Heart left ventricle (tissue), 16 donors: Measurements from ENCODE around the gene DYSF. TPM values are rescaled to one million over a fixed set of nuclear protein-coding genes. Genes with fewer than 3 reads are reported as not detected.
A peak's percentile ranks its signal among the peaks of the same experiment; 100 is the strongest.

Source experiments
- ATAC-seq, 4 donors: fragments of 200-7000 bp; cut with Tn5 transposase; one replicate each; pipeline ENCODE4 v1.9.1; 2020 to 2022; ENCODE audit warnings: moderate library complexity in 4 of 4, mild to moderate bottlenecking in 3 of 4, moderate number of reproducible peaks in 1 of 4
- DNase-seq, 5 donors: peaks; one replicate each; pipeline ENCODE4 v3.0.0-alpha.2; 2020
- H3K27ac ChIP-seq, 12 donors: fragments of 200-600 bp; sonication (generic) in 4 of 12; one replicate each; pipeline versions ENCODE4 v1.5.0 to v1.8.0; 2016 to 2022; ENCODE audit warnings: mild to moderate bottlenecking in 2 of 12
- H3K27me3 ChIP-seq, 9 donors: fragments of 200-600 bp; sonication (generic) in 2 of 9; one replicate each; pipeline versions ENCODE4 v1.5.1 to v1.8.0; 2016 to 2022; ENCODE audit warnings: mild to moderate bottlenecking in 3 of 9
- H3K36me3 ChIP-seq, 9 donors: fragments of 200-600 bp; sonication (generic) in 2 of 9; one replicate each; pipeline versions ENCODE4 v1.5.0 to v1.8.0; 2018 to 2022; ENCODE audit warnings: mild to moderate bottlenecking in 2 of 9
- H3K4me1 ChIP-seq, 12 donors: fragments of 200-600 bp; sonication (generic) in 4 of 12; one replicate each; pipeline versions ENCODE4 v1.5.0 to v1.8.0; 2016 to 2022; ENCODE audit warnings: mild to moderate bottlenecking in 3 of 12
- H3K4me3 ChIP-seq, 12 donors: fragments of 200-600 bp; sonication (generic) in 4 of 12; one replicate each; pipeline versions ENCODE4 v1.5.0 to v1.8.0; 2017 to 2022; ENCODE audit warnings: mild to moderate bottlenecking in 9 of 12, moderate library complexity in 4 of 12
- H3K9me3 ChIP-seq, 12 donors: fragments of 200-600 bp; sonication (generic) in 4 of 12; one replicate each; pipeline versions ENCODE4 v1.5.0 to v1.8.0; 2016 to 2022; ENCODE audit warnings: mild to moderate bottlenecking in 1 of 12
- POLR2A ChIP-seq, 2 donors: fragments of 450-650 bp; IDR thresholded peaks; one replicate each; pipeline ENCODE4 v1.6.1; 2017; ENCODE audit warnings: antibody characterized with exemption in 2 of 2, mild to moderate bottlenecking in 2 of 2, moderate library complexity in 2 of 2
- WGBS, 4 donors: extraction: QIAGEN DNeasy Blood & Tissue Kit in 2 of 4; methylation state at CpG; one replicate each; pipeline versions ENCODE4 v1.1.5 to v1.1.7; 2013 to 2018; 5-methylcytosine and 5-hydroxymethylcytosine counted together
- intact Hi-C, 10 donors: fragments of 100-400 bp; cut with DNase I; formaldehyde crosslinking; loops; one replicate each; pipeline versions ENCODE4 v1.11.1 to v1.14.2; 2022
- polyA plus RNA-seq, 2 donors: library from polyadenylated mRNA; stranded (reverse); fragments of 200-250 nt; gene quantifications; one replicate each; pipeline ENCODE4 v1.2.3, GENCODE V29; 2013
- total RNA-seq, 9 donors: library from RNA; depleted of rRNA in 2 of 9; stranded (reverse); fragments of >200 nt in 2 of 9; fragmentation: NEBNext Ultra II Directional in 3 of 9; extraction: Animal tissue kit (Norgen Biotek cat#: 25700) in 3 of 9; gene quantifications; one replicate each; pipeline versions ENCODE4 v1.1.0 to v1.2.4, GENCODE V29; 2016 to 2023
- TF ChIP-seq, protein P1 (sequence below), 12 donors: fragments of 200-600 bp; sonication (generic) in 4 of 12; IDR thresholded peaks; one replicate each; pipeline versions ENCODE4 v1.5.0 to v1.8.0; 2018 to 2022; ENCODE audit warnings: antibody characterized with exemption in 12 of 12, mild to moderate bottlenecking in 5 of 12
- donor health status: ischemic (EF 13 %, LVEDD 7.1; RV severe dilation, severe dysfunction).
- donor health status: healthy with polysubstance abuse.
- donor health status: DM: no; HTN: yes; CAD: no.
- donor health status: DM: no; HTN: no; CAD: no.
- donor health status: ischemic (EF 25% LVEDD 6.9; RV normal size, moderate dysfunction).
- donor health status: ischemic (EF 25% LVEDD 5.7; RV mildly dilated, moderate dysfunction).
- donor health status: healthy.
- donor health status: DM: yes; HTN: yes; CAD: no.
- donor health status: ischemic (EF 35%, LVEDD 5.7; RV mildly dilated, moderate dysfunction).
- donor health status: nonischemic (EF 11% LVEDD 7.7; RV severe dilation, severe dysfunction).
- donor health status: DM: yes; HTN: yes; CAD: no.
- donor health status: PGD.
- donor health status: ischemic (EF 29% LVEDD 5.4; RV normal size, mild dysfunction).
- donor health status: nonischemic (EF 23%, LVEDD 6.1; RV moderate dilation, normal function).

DYSF gene
- total and polyA plus RNA-seq, 11 donors, result 25.5 to 99.9 (median 78.6) TPM

DNA sequence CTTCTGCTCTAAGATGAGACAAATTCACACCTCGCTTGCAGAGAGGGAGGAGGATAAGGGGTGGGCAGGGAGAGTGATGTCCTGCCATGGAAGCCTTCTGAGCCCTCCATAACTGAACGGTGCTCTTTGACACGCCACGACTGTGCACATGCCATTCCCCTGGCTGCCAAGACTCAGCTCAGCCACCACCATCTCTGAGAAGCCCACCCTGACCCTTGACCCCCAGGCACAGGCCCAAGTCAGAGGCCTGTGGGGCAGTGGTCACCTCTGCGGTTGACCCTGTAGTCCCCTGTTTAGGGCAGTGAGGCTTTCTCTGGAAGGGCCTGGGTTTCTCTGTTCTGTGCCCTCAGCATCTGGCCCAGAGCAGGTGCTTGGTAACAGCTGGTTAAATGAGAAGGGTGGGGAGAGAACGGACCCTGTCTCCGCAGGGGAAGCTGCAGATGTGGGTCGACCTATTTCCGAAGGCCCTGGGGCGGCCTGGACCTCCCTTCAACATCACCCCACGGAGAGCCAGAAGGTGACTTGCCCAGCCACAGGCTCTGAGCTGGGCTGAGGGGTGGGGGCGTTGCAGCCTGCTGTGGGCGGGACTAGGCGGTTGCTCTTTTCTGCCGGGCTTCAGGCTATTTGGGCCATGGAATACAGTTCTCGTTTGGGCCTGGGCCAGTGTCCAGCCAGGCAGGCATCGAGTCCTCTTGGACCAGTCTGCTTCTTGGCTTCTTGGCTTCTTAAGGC lies 215.1 kb downstream of the DYSF start:
- TF ChIP-seq POLR2A (IDR thresholded peaks at IDR 0.05), result no peak
- TF ChIP-seq, protein P1, sequence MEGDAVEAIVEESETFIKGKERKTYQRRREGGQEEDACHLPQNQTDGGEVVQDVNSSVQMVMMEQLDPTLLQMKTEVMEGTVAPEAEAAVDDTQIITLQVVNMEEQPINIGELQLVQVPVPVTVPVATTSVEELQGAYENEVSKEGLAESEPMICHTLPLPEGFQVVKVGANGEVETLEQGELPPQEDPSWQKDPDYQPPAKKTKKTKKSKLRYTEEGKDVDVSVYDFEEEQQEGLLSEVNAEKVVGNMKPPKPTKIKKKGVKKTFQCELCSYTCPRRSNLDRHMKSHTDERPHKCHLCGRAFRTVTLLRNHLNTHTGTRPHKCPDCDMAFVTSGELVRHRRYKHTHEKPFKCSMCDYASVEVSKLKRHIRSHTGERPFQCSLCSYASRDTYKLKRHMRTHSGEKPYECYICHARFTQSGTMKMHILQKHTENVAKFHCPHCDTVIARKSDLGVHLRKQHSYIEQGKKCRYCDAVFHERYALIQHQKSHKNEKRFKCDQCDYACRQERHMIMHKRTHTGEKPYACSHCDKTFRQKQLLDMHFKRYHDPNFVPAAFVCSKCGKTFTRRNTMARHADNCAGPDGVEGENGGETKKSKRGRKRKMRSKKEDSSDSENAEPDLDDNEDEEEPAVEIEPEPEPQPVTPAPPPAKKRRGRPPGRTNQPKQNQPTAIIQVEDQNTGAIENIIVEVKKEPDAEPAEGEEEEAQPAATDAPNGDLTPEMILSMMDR (IDR thresholded peaks at IDR 0.05), result no peak
- H3K36me3 ChIP-seq, result peaks cover 0 to 72% (median 51%) of the 10 kb centered on the region in 9 donors
- peaks cover 0 to 4% (median 0%) of the 10 kb centered on the region in 12 donors for H3K4me1 ChIP-seq
- ATAC-seq (no peak), DNase-seq (peak in 1 of 5 donors; percentile 26)
- no peaks in the 10 kb centered on the region for H3K27me3 ChIP-seq
- no peak overlapping the region for H3K27ac ChIP-seq
- H3K4me3 ChIP-seq, result no peak overlapping the region
- H3K9me3 ChIP-seq, result no peaks in the 10 kb centered on the region
- intact Hi-C loops, result no loop called here
- WGBS, 4 donors, result 92 to 94% (median 94%) methylated on average over 16 to 17 of the region's 17 CpGs

DNA sequence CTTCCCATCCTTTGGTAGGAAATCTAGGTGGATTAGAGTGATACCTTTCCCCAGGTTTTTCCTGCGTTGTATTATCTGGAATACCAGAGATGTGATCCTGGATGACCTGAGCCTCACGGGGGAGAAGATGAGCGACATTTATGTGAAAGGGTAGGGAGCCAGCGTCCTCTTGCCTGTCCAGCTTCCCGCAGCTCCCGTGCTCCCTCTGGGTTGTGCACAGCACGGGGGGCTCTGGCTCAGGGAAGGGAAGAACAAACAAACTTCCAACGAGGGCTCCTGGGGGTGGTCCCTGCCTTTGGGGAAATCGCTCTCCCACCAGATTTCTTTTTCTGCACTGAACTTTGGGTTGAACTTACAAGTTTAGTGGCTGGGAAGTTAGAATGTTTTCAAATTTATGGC lies 215.7 kb downstream of the DYSF start:
- DNase-seq (no peak), ATAC-seq (no peak)
- H3K4me1 ChIP-seq, result peaks cover 0 to 4% (median 0%) of the 10 kb centered on the region in 12 donors
- peaks cover 0 to 75% (median 48%) of the 10 kb centered on the region in 9 donors for H3K36me3 ChIP-seq
- H3K9me3 ChIP-seq, result no peaks in the 10 kb centered on the region
- 89 to 95% (median 92%) methylated on average over 9 of the region's 9 CpGs for WGBS, 4 donors
- no peak overlapping the region for H3K27ac ChIP-seq
- TF ChIP-seq, protein P1 (IDR thresholded peaks at IDR 0.05), result no peak
- TF ChIP-seq POLR2A (IDR thresholded peaks at IDR 0.05), result no peak
- intact Hi-C loops, result no loop called here
- no peak overlapping the region for H3K4me3 ChIP-seq
- H3K27me3 ChIP-seq, result no peaks in the 10 kb centered on the region

DNA sequence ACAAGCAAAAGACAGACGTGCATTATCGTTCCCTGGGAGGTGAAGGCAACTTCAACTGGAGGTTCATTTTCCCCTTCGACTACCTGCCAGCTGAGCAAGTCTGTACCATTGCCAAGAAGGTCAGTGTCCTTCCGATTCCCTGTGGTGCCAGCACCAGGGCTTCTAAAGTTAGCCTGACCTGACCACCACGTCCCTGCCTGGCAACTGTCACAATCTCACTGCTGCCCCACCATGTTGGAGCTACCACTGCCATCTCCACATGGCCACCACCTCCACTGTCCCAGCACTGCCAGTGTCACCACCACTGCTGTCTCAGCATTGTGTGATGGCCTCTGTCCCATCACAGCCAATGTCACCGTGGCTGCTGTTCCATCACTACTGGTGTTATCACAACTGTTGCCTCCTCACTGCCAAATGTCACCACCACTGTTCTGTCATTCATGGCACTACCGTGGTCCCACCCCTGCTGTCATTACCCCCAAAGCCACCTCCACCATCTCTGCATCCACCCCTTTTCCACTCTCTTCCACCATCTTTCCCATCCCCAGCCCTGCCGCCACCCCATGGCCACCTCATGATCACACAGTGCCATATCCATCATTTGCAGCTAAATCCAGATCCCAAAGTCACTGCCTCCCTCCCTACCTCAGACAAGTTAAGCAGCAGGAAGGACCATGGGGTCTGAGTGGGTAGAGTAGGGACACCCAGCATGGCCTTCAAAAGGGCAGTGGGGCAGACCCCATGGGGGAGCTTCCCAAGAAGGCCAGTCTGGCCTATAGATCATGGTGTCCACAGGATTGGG lies 216.5 kb downstream of the DYSF start:
- 79 to 89% (median 84%) methylated on average over 8 of the region's 8 CpGs for WGBS, 4 donors
- intact Hi-C loops, result no loop called here
- TF ChIP-seq POLR2A (IDR thresholded peaks at IDR 0.05), result no peak
- TF ChIP-seq, protein P1 (IDR thresholded peaks at IDR 0.05), result no peak

DNA sequence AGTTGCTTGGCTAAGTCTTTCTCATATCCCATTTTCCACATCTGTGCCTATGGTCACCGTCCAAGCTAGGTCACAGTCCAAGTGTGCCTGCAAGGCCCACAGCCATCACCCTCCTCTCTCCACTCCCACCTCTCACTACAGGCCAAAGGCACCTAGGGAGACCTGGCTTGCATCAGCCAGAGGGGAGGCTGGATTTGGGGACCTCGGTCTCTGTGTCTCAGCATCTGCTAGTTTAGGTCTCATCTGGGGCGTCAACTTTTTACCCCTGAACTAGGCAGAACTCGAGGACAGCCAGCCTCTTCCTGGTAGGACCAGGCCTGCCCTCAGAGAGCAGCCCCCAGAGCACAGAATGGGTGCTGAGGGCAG lies 217.1 kb downstream of the DYSF start:
- no peak for ATAC-seq
- intact Hi-C loops, result no loop called here

More for the DNA sequence above, 216.5 kb downstream of the DYSF start:
- Histone ChIP-seq H3K27ac (no peak overlapping the region), H3K9me3 (no peaks in the 10 kb centered on the region), H3K4me3 (no peak overlapping the region), H3K4me1 (peaks cover 0 to 4% (median 0%) of the 10 kb centered on the region in 12 donors), H3K27me3 (no peaks in the 10 kb centered on the region), H3K36me3 (peaks cover 0 to 73% (median 49%) of the 10 kb centered on the region in 9 donors)
- ATAC-seq (no peak), DNase-seq (peak in 2 of 5 donors; percentile 13 to 28)

More for the DNA sequence above, 217.1 kb downstream of the DYSF start:
- Histone ChIP-seq H3K4me1 (peaks cover 0 to 3% (median 0%) of the 10 kb centered on the region in 12 donors), H3K36me3 (peaks cover 0 to 72% (median 47%) of the 10 kb centered on the region in 9 donors), H3K27me3 (no peaks in the 10 kb centered on the region), H3K9me3 (no peaks in the 10 kb centered on the region), H3K27ac (no peak overlapping the region), H3K4me3 (no peak overlapping the region)
- WGBS, 4 donors, result 94 to 100% (median 95%) methylated on average over 3 to 4 of the region's 4 CpGs
- TF ChIP-seq POLR2A (IDR thresholded peaks at IDR 0.05), result no peak
- no peak for DNase-seq
